Heart right ventricle (tissue), 16 donors: ENCODE data around the gene WFDC5. TPM values are rescaled to one million over a fixed set of nuclear protein-coding genes. Genes with fewer than 3 reads are reported as not detected.

Experiments
- ATAC-seq, 8 donors: fragments of 200-7000 bp; cut with Tn5 transposase; one replicate each; pipeline ENCODE4 v1.9.1; 2020; ENCODE audit warnings: mild to moderate bottlenecking in 8 of 8, moderate library complexity in 8 of 8, moderate number of reproducible peaks in 1 of 8
- DNase-seq, 2 donors: peaks; one replicate each; pipeline ENCODE4 v3.0.0-alpha.2; 2020
- H3K27ac ChIP-seq, 10 donors: fragments of 200-600 bp; sonication (generic) in 2 of 10; one replicate each; pipeline versions ENCODE4 v1.5.0 to v1.8.0; 2020 to 2022; ENCODE audit warnings: mild to moderate bottlenecking in 3 of 10
- H3K27me3 ChIP-seq, 7 donors: fragments of 200-600 bp; one replicate each; pipeline ENCODE4 v1.8.0; 2021 to 2022; ENCODE audit warnings: mild to moderate bottlenecking in 2 of 7
- H3K36me3 ChIP-seq, 9 donors: fragments of 200-600 bp; sonication (generic) in 1 of 9; one replicate each; pipeline versions ENCODE4 v1.5.0 to v1.8.0; 2020 to 2022; ENCODE audit warnings: mild to moderate bottlenecking in 2 of 9
- H3K4me1 ChIP-seq, 9 donors: fragments of 200-600 bp; sonication (generic) in 1 of 9; one replicate each; pipeline versions ENCODE4 v1.5.0 to v1.8.0; 2020 to 2022; ENCODE audit warnings: mild to moderate bottlenecking in 4 of 9
- H3K4me3 ChIP-seq, 10 donors: fragments of 200-600 bp; sonication (generic) in 2 of 10; one replicate each; pipeline versions ENCODE4 v1.5.0 to v1.8.0; 2020 to 2022; ENCODE audit warnings: mild to moderate bottlenecking in 7 of 10, moderate library complexity in 2 of 10
- H3K9me3 ChIP-seq, 11 donors: fragments of 200-600 bp in 10 of 11; sonication (generic) in 2 of 11; one replicate each; pipeline versions ENCODE4 v1.5.0 to v1.8.0; 2013 to 2022; ENCODE audit warnings: mild to moderate bottlenecking in 2 of 11, control low read depth in 1 of 11, moderate library complexity in 1 of 11
- WGBS, 2 donors: extraction: QIAGEN DNeasy Blood & Tissue Kit; methylation state at CpG; one replicate each; pipeline ENCODE4 v1.1.7; 2013; ENCODE audit warnings: inconsistent platforms in 1 of 2; 5-methylcytosine and 5-hydroxymethylcytosine counted together
- intact Hi-C, 10 donors: fragments of 100-400 bp; cut with DNase I; formaldehyde crosslinking; loops; one replicate each; pipeline versions ENCODE4 v1.11.1 to v1.14.2; 2022
- polyA plus RNA-seq, 2 donors: library from polyadenylated mRNA; stranded (reverse); fragments of 200-250 nt; gene quantifications; one replicate each; pipeline ENCODE4 v1.2.3, GENCODE V29; 2013
- total RNA-seq, 10 donors: library from RNA; stranded (reverse); fragmentation: NEBNext Ultra II Directional in 3 of 10; extraction: Animal tissue kit (Norgen Biotek cat#: 25700) in 3 of 10; gene quantifications; one replicate each; pipeline versions ENCODE4 v1.2.1 to v1.2.4, GENCODE V29; 2021 to 2023
- TF ChIP-seq, protein P1 (sequence below), 9 donors: fragments of 200-600 bp; sonication (generic) in 2 of 9; IDR thresholded peaks; one replicate each; pipeline versions ENCODE4 v1.5.0 to v1.8.0; 2021 to 2022; ENCODE audit warnings: antibody characterized with exemption in 9 of 9, mild to moderate bottlenecking in 5 of 9, moderate library complexity in 1 of 9
- donor health status: Arrhythmogenic right ventricular cardiomyopathy.
- donor health status: ischemic (EF 13 %, LVEDD 7.1; RV severe dilation, severe dysfunction).
- donor health status: healthy with polysubstance abuse.
- donor health status: DM: no; HTN: yes; CAD: no.
- donor health status: DM: no; HTN: no; CAD: no.
- donor health status: ischemic (EF 25% LVEDD 6.9; RV normal size, moderate dysfunction).
- donor health status: ischemic (EF 25% LVEDD 5.7; RV mildly dilated, moderate dysfunction).
- donor health status: healthy.
- donor health status: DM: yes; HTN: yes; CAD: no.
- donor health status: Ischemic cardiomyopathy.
- donor health status: ischemic (EF 35%, LVEDD 5.7; RV mildly dilated, moderate dysfunction).
- donor health status: nonischemic (EF 11% LVEDD 7.7; RV severe dilation, severe dysfunction).
- donor health status: DM: yes; HTN: yes; CAD: no.
- donor health status: PGD.
- donor health status: ischemic (EF 29% LVEDD 5.4; RV normal size, mild dysfunction).
- donor health status: nonischemic (EF 23%, LVEDD 6.1; RV moderate dilation, normal function).

Gene WFDC5
- total and polyA plus RNA-seq, 12 donors: not detected

DNA sequence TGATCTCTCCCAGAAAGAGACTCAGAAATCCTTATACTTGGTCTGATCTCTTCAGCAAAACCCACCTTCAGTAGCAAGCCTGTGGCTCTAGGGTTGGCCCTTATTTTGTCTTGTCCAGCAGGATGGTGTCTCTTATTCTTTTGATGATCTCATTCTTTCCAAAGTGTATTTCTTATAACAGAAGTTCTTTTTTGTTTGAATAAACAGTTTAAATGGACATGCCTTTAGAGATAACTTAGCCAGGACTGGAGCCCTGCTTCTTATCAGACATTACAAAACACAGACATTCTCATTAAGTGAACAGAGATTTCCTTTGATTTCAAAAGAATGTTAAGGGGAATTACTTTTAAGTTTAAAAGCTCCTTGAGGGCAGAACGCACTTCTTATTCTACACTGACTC, 45.7 kb downstream of the WFDC5 start:
- Histone ChIP-seq H3K27ac (no peak overlapping the region), H3K36me3 (peaks cover 0 to 42% (median 0%) of the 10 kb centered on the region in 9 donors), H3K4me3 (no peak overlapping the region), H3K4me1 (peaks cover 0 to 5% (median 0%) of the 10 kb centered on the region in 9 donors), H3K27me3 (no peaks in the 10 kb centered on the region), H3K9me3 (no peaks in the 10 kb centered on the region)
- TF ChIP-seq, protein P1, sequence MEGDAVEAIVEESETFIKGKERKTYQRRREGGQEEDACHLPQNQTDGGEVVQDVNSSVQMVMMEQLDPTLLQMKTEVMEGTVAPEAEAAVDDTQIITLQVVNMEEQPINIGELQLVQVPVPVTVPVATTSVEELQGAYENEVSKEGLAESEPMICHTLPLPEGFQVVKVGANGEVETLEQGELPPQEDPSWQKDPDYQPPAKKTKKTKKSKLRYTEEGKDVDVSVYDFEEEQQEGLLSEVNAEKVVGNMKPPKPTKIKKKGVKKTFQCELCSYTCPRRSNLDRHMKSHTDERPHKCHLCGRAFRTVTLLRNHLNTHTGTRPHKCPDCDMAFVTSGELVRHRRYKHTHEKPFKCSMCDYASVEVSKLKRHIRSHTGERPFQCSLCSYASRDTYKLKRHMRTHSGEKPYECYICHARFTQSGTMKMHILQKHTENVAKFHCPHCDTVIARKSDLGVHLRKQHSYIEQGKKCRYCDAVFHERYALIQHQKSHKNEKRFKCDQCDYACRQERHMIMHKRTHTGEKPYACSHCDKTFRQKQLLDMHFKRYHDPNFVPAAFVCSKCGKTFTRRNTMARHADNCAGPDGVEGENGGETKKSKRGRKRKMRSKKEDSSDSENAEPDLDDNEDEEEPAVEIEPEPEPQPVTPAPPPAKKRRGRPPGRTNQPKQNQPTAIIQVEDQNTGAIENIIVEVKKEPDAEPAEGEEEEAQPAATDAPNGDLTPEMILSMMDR (IDR thresholded peaks at IDR 0.05): no peak
- WGBS, 2 donors: 92% methylated on average over 1 of the region's 1 CpG
- intact Hi-C loops: no loop called here
- ATAC-seq: no peak
- DNase-seq: no peak

DNA sequence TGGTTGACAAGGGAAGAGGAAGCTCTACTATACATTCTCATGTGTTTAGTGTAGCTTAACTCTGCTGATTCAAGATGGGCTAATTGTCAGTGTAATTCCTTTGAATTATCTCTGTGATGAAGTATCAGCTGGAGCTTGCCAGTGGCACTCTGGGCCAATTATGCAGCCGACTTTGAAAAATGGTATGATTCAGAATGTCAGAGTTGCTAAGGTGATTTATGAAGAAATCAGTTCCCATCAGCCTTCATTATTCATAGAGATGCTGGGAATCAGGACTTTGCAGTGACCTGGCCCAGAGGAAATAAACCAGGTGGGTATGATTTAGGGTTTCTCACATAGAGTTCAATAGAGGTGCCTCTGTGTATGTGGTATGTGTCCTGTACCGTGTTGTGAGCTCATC, 47.4 kb downstream of the WFDC5 start:
- TF ChIP-seq, protein P1 (IDR thresholded peaks at IDR 0.05): no peak

GRCh38 chr20:45067087-45067486, 47.9 kb downstream of the WFDC5 start:
- 96 to 100% methylated on average over 4 of the region's 4 CpGs for WGBS, 2 donors
- H3K36me3 ChIP-seq: peaks cover 0 to 32% (median 0%) of the 10 kb centered on the region in 9 donors
- TF ChIP-seq, protein P1 (IDR thresholded peaks at IDR 0.05): no peak
- no peaks in the 10 kb centered on the region for H3K9me3 ChIP-seq
- peaks cover 0 to 5% (median 0%) of the 10 kb centered on the region in 9 donors for H3K4me1 ChIP-seq
- no peak overlapping the region for H3K4me3 ChIP-seq
- intact Hi-C loops: no loop called here
- H3K27ac ChIP-seq: no peak overlapping the region
- H3K27me3 ChIP-seq: no peaks in the 10 kb centered on the region
- ATAC-seq (no peak), DNase-seq (no peak)

More for the DNA sequence above, 47.4 kb downstream of the WFDC5 start:
- 79 to 81% methylated on average over 2 of the region's 2 CpGs for WGBS, 2 donors
- Histone ChIP-seq H3K36me3 (peaks cover 0 to 34% (median 0%) of the 10 kb centered on the region in 9 donors), H3K27ac (no peak overlapping the region), H3K4me3 (no peak overlapping the region), H3K9me3 (no peaks in the 10 kb centered on the region), H3K4me1 (peaks cover 0 to 5% (median 0%) of the 10 kb centered on the region in 9 donors), H3K27me3 (no peaks in the 10 kb centered on the region)
- intact Hi-C loops: no loop called here
- DNase-seq (no peak), ATAC-seq (no peak)

- Histone ChIP-seq H3K9me3 (no peaks in the 10 kb centered on the region), H3K4me3 (no peak overlapping the region), H3K4me1 (peaks cover 0 to 5% (median 0%) of the 10 kb centered on the region in 9 donors), H3K36me3 (peaks cover 0 to 32% (median 0%) of the 10 kb centered on the region in 9 donors), H3K27ac (no peak overlapping the region), H3K27me3 (no peaks in the 10 kb centered on the region)
- DNase-seq (no peak), ATAC-seq (no peak)
- intact Hi-C loops: no loop called here
- TF ChIP-seq, protein P1 (IDR thresholded peaks at IDR 0.05): no peak
- 88% methylated on average over 7 of the region's 7 CpGs for WGBS, 2 donors
Observed at GRCh38 chr20:45066372-45066771, 48.6 kb downstream of the WFDC5 start.
